HuH-7 (cell line): ENCODE results near the gene TCEAL5.
"Not testable (repeated sequence)": the region's sequence is repeated elsewhere in the genome, so short reads cannot be mapped to it uniquely, and the experiment has no call there.

Experiments used
- DNase-seq: peaks from one replicate; pipeline ENCODE4 v3.0.0; 2011; ENCODE audit warnings: low spot score

Gene TCEAL5

GRCh38 chrX:103234869-103235268 lies 41.7 kb downstream of the TCEAL5 start:
- DNase-seq, result no peak

DNA sequence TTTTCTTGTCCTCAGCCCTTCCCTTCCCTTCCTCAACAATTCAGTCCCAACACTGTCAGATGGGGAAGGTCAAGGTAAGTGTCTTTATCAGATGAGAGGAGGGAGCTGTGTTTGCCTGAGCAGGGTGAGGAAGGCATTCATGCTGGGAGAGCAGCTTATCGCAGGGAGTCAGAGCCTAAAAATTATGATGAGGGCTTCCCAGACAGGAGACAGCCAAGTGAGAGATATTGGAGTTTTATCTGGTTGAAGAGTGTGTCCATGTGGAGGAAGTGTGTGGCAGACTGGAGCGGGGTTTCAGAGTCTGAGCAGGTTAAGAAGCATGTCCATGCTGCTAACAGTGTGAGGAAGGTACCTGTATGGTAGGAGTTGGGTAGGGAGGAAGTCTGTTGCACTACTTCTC lies 43.3 kb downstream of the TCEAL5 start:
- DNase-seq, result no peak

- DNase-seq, result not testable (repeated sequence)
Measured at GRCh38 chrX:103225918-103226317, 50.6 kb downstream of the TCEAL5 start.
